GM12878 (cell line): ENCODE results near the gene MOXD1. TPM values are rescaled to one million over a fixed set of nuclear protein-coding genes. Genes with fewer than 3 reads are reported as not detected.
"Not testable (repeated sequence)": the region's sequence is repeated elsewhere in the genome, so short reads cannot be mapped to it uniquely, and the experiment has no call there.

Source experiments
- ATAC-seq: fragments of 200-7000 bp; cut with Tn5 transposase; 3 replicates; pipeline ENCODE4 v1.9.1; 2020; ENCODE audit warnings: mild to moderate bottlenecking, moderate library complexity
- BruUV-seq: library from RNA; stranded (reverse); fragments of 400-500 nt; replicated peaks from 2 replicates; lab custom pipeline; 2021; lab: Mats Ljungman, UMichigan
- CTCF ChIA-PET: fragments of 300-600 bp; sonication (Branson Sonifier 250); formaldehyde crosslinking; extraction: SDS; loops from one replicate; lab custom pipeline; 2021; ENCODE audit warnings: inconsistent platforms; lab: Yijun Ruan, JAX
- POLR2A ChIA-PET: fragments of 350-600 bp; formaldehyde crosslinking; extraction: SDS; loops from one replicate; lab custom pipeline; 2021; ENCODE audit warnings: inconsistent platforms; lab: Charles Lee
- RAD21 ChIA-PET: fragments of 300-600 bp; sonication (Branson Sonifier 250); formaldehyde crosslinking; loops from one replicate; lab custom pipeline; 2023; ENCODE audit warnings: antibody characterized with exemption; ENCODE audit not compliant: unreplicated experiment; lab: Charles Lee
- SMC1A ChIA-PET: fragments of 300-600 bp; sonication (Branson Sonifier 250); formaldehyde crosslinking; loops from one replicate; lab custom pipeline; 2023; ENCODE audit not compliant: unreplicated experiment, uncharacterized antibody; lab: Charles Lee
- DNase-seq: peaks from one replicate; pipeline ENCODE4 v3.0.0-alpha.2; 2011; ENCODE audit warnings: low read depth, low spot score
- FAIRE-seq: peaks from 3 replicates; lab custom pipeline; 2011; peaks lifted over from hg19 to GRCh38; lab: Jason Lieb, UNC
- H2AFZ ChIP-seq: 2 replicates; pipeline ENCODE4 v1.6.0; 2011; ENCODE audit warnings: low read depth, low read length, control low read depth; ENCODE audit not compliant: control insufficient read depth
- H3K27ac ChIP-seq: 2 replicates; pipeline ENCODE4 v1.5.1; 2011; ENCODE audit warnings: control low read depth; ENCODE audit not compliant: control insufficient read depth, insufficient read depth
- H3K27me3 ChIP-seq, 2 experiments: replicated peaks in 1 of 2; 2 replicates each; pipeline versions ENCODE4 v1.6.0 to v1.6.1; 2011; ENCODE audit warnings: low read length in 1 of 2; ENCODE audit not compliant: control insufficient read depth in 2 of 2, insufficient read depth in 2 of 2
- H3K36me3 ChIP-seq, 2 experiments: 2 replicates each; pipeline ENCODE4 v1.5.1; 2011; ENCODE audit warnings: low read length in 1 of 2; ENCODE audit not compliant: control insufficient read depth in 2 of 2, insufficient read depth in 2 of 2
- H3K4me1 ChIP-seq: 2 replicates; pipeline ENCODE4 v1.6.1; 2011; ENCODE audit warnings: mild to moderate bottlenecking, low read length, moderate library complexity, mixed read lengths; ENCODE audit not compliant: control insufficient read depth, insufficient read depth
- H3K4me2 ChIP-seq: 2 replicates; pipeline ENCODE4 v1.6.0; 2011; ENCODE audit warnings: control low read depth; ENCODE audit not compliant: control insufficient read depth, insufficient read depth
- H3K4me3 ChIP-seq: fragments of 200-600 bp; sonication (generic); 2 replicates; pipeline ENCODE4 v1.5.1; 2016
- H3K79me2 ChIP-seq: 2 replicates; pipeline ENCODE4 v1.6.0; 2011; ENCODE audit warnings: low read length; ENCODE audit not compliant: control insufficient read depth, insufficient read depth
- H3K9ac ChIP-seq: 2 replicates; pipeline ENCODE4 v1.8.0; 2011; ENCODE audit warnings: low read length, control low read depth, mixed read lengths; ENCODE audit not compliant: control insufficient read depth, insufficient read depth
- H3K9me3 ChIP-seq: replicated peaks from 3 replicates; pipeline ENCODE4 v1.5.1; 2011; ENCODE audit warnings: mild to moderate bottlenecking, low read length; ENCODE audit not compliant: control insufficient read depth, insufficient read depth
- H4K20me1 ChIP-seq: 2 replicates; pipeline ENCODE4 v1.6.0; 2011; ENCODE audit not compliant: control insufficient read depth, insufficient read depth
- FOS ChIP-seq: IDR thresholded peaks from 3 replicates; pipeline ENCODE4 v1.6.1; 2011; ENCODE audit warnings: borderline replicate concordance; ENCODE audit not compliant: insufficient read length; ENCODE audit errors: extremely low read depth
- KAT2A ChIP-seq: conservative IDR thresholded peaks from 2 replicates; pipeline ENCODE4 v1.6.1; 2011; ENCODE audit warnings: low read depth, low read length; ENCODE audit not compliant: control insufficient read depth
- SIX5 ChIP-seq: IDR thresholded peaks from 2 replicates; pipeline ENCODE4 v1.6.1; 2011; ENCODE audit warnings: mild to moderate bottlenecking, low read depth, low read length, moderate library complexity; ENCODE audit not compliant: severe bottlenecking
- WGBS: methylation state at CpG from one replicate; pipeline ENCODE4 v1.1.6; 2016; ENCODE audit warnings: low lambda C conversion rate; ENCODE audit not compliant: insufficient replicate concordance, insufficient coverage; ENCODE audit errors: missing lambda C conversion rate; 5-methylcytosine and 5-hydroxymethylcytosine counted together
- in situ Hi-C: fragments of 300-500 bp; cut with MboI; formaldehyde crosslinking; loops from 9 replicates; pipeline ENCODE4 v1.14.3; 2018; ENCODE audit warnings: mixed read lengths
- intact Hi-C: fragments of 100-400 bp; cut with micrococcal nuclease; formaldehyde crosslinking; loops from one replicate; pipeline ENCODE4 v1.14.2; 2022; ENCODE audit not compliant: unreplicated experiment
- polyA plus RNA-seq, 11 experiments: library from polyadenylated mRNA; depleted of rRNA in 4 of 11; unstranded in 6 of 11; stranded (reverse) in 5 of 11; fragments of >200 nt; fragmentation: Nextera tagmentation in 4 of 11; fragmentation: Illumina TruSeq in 1 of 11; extraction: Ambion mirVana in 4 of 11; extraction: Trizol in 1 of 11; gene quantifications; 1 replicate in 1 of 11; 2 replicates in 10 of 11; pipeline versions ENCODE4 v1.2.1 to v1.2.3, GENCODE V29; 2011 to 2016; ENCODE audit warnings: inconsistent platforms in 2 of 11, missing spikeins in 2 of 11, low read depth in 1 of 11
- total RNA-seq, 4 experiments: library from RNA; depleted of rRNA in 3 of 4; stranded (reverse); fragments of >200 nt in 3 of 4; fragmentation: Illumina TruSeq in 1 of 4; extraction: Trizol in 1 of 4; gene quantifications; 2 replicates each; pipeline versions ENCODE4 v1.2.1 to v1.2.3, GENCODE V29; 2013 to 2021

MOXD1 gene
- total and polyA plus RNA-seq, 10 of the 15 experiments (the other 5 are each of a cell fraction or from before 2014, with no cell fraction given) = 0.03 to 2.1 (median 0.64) TPM

DNA sequence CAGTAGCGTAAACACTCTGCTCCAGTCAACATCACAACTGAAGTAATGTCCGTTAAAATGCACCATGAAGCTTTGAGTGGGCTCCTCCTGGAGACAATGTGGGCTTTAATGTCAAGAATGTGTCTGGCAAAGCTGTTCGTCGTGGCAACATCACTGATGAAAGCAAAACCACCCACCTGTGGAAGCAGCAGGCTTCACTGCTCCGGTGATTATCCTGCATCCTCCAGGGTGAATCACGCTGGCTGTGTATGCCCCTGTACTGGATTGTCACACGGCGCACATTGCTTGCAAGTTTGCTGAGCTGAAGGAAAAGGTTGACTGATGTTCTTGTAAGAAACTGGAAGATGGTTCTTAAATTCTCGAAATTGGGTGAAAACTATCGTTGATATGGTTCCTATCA lies 128.5 kb downstream of the MOXD1 start:
- FAIRE-seq (no peak), ATAC-seq (no peak), DNase-seq (no peak)
- peaks cover 8% of the 10 kb centered on the region for H3K4me1 ChIP-seq
- intact Hi-C loops = no loop called here
- no TSS peak for BruUV-seq
- POLR2A ChIA-PET = no interaction called here
- SMC1A ChIA-PET = interaction anchor here (1.1 kb wide), 1 partner anchor 25 kb away, joined by 4 read pairs; no protein-coding TSS in a partner anchor
- no peak overlapping the region for H3K27ac ChIP-seq
- H3K36me3 ChIP-seq = no peaks in the 10 kb centered on the region
- H3K27me3 ChIP-seq = no peaks in the 10 kb centered on the region; a peak in 2 of 4 replicates
- no peaks in the 10 kb centered on the region for H4K20me1 ChIP-seq
- WGBS = 52% methylated on average over 10 of the region's 10 CpGs
- no peak overlapping the region for H3K4me3 ChIP-seq
- no peaks in the 10 kb centered on the region for H3K9me3 ChIP-seq
- no peak overlapping the region for H3K4me2 ChIP-seq
- no peak overlapping the region for H2AFZ ChIP-seq
- TF ChIP-seq SIX5 = no peak
- TF ChIP-seq FOS = no peak
- in situ Hi-C loops = no loop called here
- RAD21 ChIA-PET = no interaction called here
- H3K79me2 ChIP-seq = no peaks in the 10 kb centered on the region
- CTCF ChIA-PET = interaction anchor here (1.1 to 2.0 kb wide), 3 partner anchors 25 to 212 kb away, joined by 3 to 6 read pairs (median 6); no protein-coding TSS in a partner anchor
- H3K9ac ChIP-seq = no peak overlapping the region

DNA sequence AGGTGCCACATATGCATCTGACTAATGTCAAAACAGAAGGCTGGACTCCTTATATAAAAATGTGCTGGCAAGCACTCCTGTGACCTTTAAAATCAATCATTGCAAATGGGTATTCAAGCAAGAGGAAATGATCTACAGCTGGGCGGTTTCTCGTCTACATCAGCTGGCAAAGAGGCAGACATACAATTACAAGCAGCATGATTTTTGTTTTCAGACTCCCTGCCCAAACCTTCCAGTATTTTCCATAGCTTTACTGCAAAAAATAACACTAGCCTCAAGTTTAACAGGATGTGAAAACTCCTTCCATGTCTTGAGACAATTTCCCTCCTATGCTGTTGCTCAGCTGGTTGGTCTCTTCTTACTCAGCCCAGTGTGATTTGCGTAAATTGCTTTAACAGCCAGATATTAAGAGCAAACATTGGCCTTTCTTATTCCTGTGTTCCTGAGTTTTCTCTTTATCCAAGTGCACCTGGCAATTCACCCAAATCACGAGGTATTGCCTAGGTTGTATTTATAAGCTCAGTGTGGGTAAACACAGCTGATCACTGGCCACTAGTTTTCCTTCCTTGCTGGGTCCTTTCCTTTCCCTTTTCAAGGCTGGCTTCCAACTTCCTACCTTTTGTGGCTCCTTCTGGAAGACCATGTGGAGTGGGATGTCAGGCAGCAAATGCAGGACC lies 130.4 kb downstream of the MOXD1 start:
- no peaks in the 10 kb centered on the region; a peak in 2 of 4 replicates for H3K27me3 ChIP-seq
- TF ChIP-seq KAT2A = no peak
- CTCF ChIA-PET = interaction anchor here (0.8 to 7.2 kb wide), 5 partner anchors 9 to 544 kb away, joined by 4 to 103 read pairs (median 6); partner anchors contain the start of gene RPS12
- no peak overlapping the region for H2AFZ ChIP-seq
- H3K9me3 ChIP-seq = no peaks in the 10 kb centered on the region
- peaks cover 10% of the 10 kb centered on the region for H3K4me1 ChIP-seq
- no peaks in the 10 kb centered on the region for H3K79me2 ChIP-seq
- H3K36me3 ChIP-seq = no peaks in the 10 kb centered on the region
- FAIRE-seq (no peak), ATAC-seq (no peak), DNase-seq (no peak)
- H3K27ac ChIP-seq = no peak overlapping the region
- RAD21 ChIA-PET = no interaction called here
- SMC1A ChIA-PET = interaction anchor here (0.8 to 5.7 kb wide), 4 partner anchors 9 to 214 kb away, joined by 3 to 41 read pairs (median 6); no protein-coding TSS in a partner anchor
- in situ Hi-C loops (no loop called here), intact Hi-C loops (no loop called here)
- H3K9ac ChIP-seq = no peak overlapping the region
- H4K20me1 ChIP-seq = no peaks in the 10 kb centered on the region
- no TSS peak for BruUV-seq
- 22% methylated on average over 4 of the region's 4 CpGs for WGBS
- POLR2A ChIA-PET = no interaction called here
- no peak overlapping the region for H3K4me2 ChIP-seq
- no peak overlapping the region for H3K4me3 ChIP-seq

DNA sequence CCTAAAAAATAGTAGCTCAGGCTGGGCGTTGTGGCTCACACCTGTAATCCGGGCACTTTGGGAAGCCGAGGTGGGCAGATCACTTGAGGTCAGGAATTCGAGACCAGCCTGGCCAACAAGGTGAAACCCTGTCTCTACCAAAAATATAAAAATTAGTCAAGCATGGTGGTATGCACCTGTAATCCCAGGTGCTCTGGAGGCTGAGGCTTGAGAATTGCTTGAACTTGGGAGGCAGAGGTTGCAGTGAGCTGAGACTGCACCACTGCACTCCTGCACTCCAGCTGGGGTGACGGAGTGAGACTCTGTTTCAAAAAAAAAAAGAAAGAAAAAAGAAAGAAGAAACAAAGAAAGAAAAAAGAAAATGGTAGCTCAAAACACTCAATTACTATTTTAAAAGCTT lies 132.6 kb downstream of the MOXD1 start:
- in situ Hi-C loops, BruUV-seq: not testable (repeated sequence)
- SMC1A ChIA-PET = interaction anchor here (0.8 to 5.7 kb wide), 7 partner anchors 9 to 1246 kb away, joined by 3 to 41 read pairs (median 4); no protein-coding TSS in a partner anchor

More for the DNA sequence above, 132.6 kb downstream of the MOXD1 start:
- DNase-seq, H4K20me1 ChIP-seq, intact Hi-C loops, H3K27ac ChIP-seq, FAIRE-seq, H3K27me3 ChIP-seq, H3K36me3 ChIP-seq, POLR2A ChIA-PET, H3K9ac ChIP-seq, H3K9me3 ChIP-seq, H3K79me2 ChIP-seq, ATAC-seq, H2AFZ ChIP-seq: not testable (repeated sequence)
- peaks cover 10% of the 10 kb centered on the region for H3K4me1 ChIP-seq
- CTCF ChIA-PET = interaction anchor here (0.9 to 7.2 kb wide), 6 partner anchors 9 to 353 kb away, joined by 3 to 103 read pairs (median 5); no protein-coding TSS in a partner anchor
- H3K4me2 ChIP-seq = peak overlapping the region; percentile 19; the same call in 1 of the 2 replicates
- 42% methylated on average over 5 of the region's 5 CpGs for WGBS
- 0 out of 2 replicates have a peak overlapping the region, but pooled peaks have one; percentile 5 for H3K4me3 ChIP-seq
- RAD21 ChIA-PET = interaction anchor here (3.1 kb wide), 1 partner anchor 11 kb away, joined by 21 read pairs; no protein-coding TSS in a partner anchor
